A549 (cell line): ENCODE results near the gene BANK1.

ENCODE experiments used
- CTCF ChIP-seq: fragments of >200 bp; sonication (Bioruptor Twin); formaldehyde crosslinking; IDR thresholded peaks from 3 replicates; pipeline ENCODE4 v1.5.1; 2016
- EHMT2 ChIP-seq: fragments of 200-600 bp; sonication (generic); IDR thresholded peaks from 2 replicates; pipeline ENCODE4 v1.6.1; 2016; ENCODE audit warnings: antibody characterized with exemption, low read depth, mild to moderate bottlenecking, moderate library complexity
- GATA3 ChIP-seq: IDR thresholded peaks from 2 replicates; pipeline ENCODE4 v1.6.1; 2012; ENCODE audit warnings: borderline replicate concordance
- JUN ChIP-seq, 2 experiments: fragments of >200 bp; sonication (Bioruptor Twin); formaldehyde crosslinking; IDR thresholded peaks; 2 replicates in 1 of 2; 3 replicates in 1 of 2; pipeline ENCODE4 v1.6.1; 2016 to 2017
- MAFK ChIP-seq: fragments of 450-650 bp; IDR thresholded peaks from 2 replicates; pipeline ENCODE4 v1.6.1; 2014; ENCODE audit not compliant: partially characterized antibody
- MAX ChIP-seq: IDR thresholded peaks from 2 replicates; pipeline ENCODE4 v1.6.1; 2012
- POLR2A ChIP-seq: IDR thresholded peaks from 2 replicates; pipeline ENCODE4 v1.6.1; 2012; ENCODE audit warnings: mild to moderate bottlenecking, low read length
- RAD21 ChIP-seq, 2 experiments: fragments of >200 bp in 1 of 2; sonication (Bioruptor Twin) in 1 of 2; formaldehyde crosslinking in 1 of 2; IDR thresholded peaks in 1 of 2; conservative IDR thresholded peaks in 1 of 2; 2 replicates in 1 of 2; 3 replicates in 1 of 2; pipeline ENCODE4 v1.6.1; 2012 to 2018; ENCODE audit warnings: inconsistent platforms in 1 of 2
- TF ChIP-seq, protein P1 (sequence below): fragments of 200-600 bp; sonication (generic); IDR thresholded peaks from 2 replicates; pipeline ENCODE4 v1.6.1; 2016; ENCODE audit warnings: antibody characterized with exemption, mild to moderate bottlenecking, moderate library complexity

DNA sequence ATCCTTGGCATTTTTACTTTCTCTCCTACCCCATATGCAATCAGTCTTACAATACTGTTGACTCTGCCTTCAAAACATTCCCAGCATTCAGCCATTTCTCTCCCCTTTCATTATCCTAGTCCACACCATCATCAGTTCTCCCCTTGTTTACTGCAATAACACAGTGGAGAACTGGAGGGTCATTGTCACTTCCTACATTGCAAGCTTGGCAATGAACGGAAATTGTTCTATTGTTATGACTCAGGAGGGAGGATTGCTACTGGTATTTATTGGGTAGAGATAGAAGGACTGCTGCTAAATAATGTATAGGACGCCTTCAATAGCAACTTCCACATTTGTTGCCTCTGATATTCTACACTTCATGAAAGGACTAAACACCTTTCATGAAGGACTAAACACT, 231.8 kb downstream of the BANK1 start:
- TF ChIP-seq, protein P1, sequence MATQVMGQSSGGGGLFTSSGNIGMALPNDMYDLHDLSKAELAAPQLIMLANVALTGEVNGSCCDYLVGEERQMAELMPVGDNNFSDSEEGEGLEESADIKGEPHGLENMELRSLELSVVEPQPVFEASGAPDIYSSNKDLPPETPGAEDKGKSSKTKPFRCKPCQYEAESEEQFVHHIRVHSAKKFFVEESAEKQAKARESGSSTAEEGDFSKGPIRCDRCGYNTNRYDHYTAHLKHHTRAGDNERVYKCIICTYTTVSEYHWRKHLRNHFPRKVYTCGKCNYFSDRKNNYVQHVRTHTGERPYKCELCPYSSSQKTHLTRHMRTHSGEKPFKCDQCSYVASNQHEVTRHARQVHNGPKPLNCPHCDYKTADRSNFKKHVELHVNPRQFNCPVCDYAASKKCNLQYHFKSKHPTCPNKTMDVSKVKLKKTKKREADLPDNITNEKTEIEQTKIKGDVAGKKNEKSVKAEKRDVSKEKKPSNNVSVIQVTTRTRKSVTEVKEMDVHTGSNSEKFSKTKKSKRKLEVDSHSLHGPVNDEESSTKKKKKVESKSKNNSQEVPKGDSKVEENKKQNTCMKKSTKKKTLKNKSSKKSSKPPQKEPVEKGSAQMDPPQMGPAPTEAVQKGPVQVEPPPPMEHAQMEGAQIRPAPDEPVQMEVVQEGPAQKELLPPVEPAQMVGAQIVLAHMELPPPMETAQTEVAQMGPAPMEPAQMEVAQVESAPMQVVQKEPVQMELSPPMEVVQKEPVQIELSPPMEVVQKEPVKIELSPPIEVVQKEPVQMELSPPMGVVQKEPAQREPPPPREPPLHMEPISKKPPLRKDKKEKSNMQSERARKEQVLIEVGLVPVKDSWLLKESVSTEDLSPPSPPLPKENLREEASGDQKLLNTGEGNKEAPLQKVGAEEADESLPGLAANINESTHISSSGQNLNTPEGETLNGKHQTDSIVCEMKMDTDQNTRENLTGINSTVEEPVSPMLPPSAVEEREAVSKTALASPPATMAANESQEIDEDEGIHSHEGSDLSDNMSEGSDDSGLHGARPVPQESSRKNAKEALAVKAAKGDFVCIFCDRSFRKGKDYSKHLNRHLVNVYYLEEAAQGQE: no peak
- TF ChIP-seq MAX (no peak), POLR2A (no peak), CTCF (no peak), MAFK (no peak), JUN (IDR thresholded peaks at IDR 0.05) (no peak), RAD21 (conservative IDR thresholded peaks at IDR 0.05 in 1 of 2, IDR thresholded peaks at IDR 0.05 in 1 of 2) (no peak), GATA3 (no peak), EHMT2 (no peak)
